Measurements from ENCODE around the gene RIN2.

The RIN2 gene

GRCh38 chr20:19756761-19757486 lies 1.1 kb upstream of the RIN2 start:
- no peak overlapping the region for H3K4me3 ChIP-seq (ENCODE audit: low read length, poor library complexity, severe bottlenecking)
- H3K9me3 ChIP-seq (ENCODE audit: insufficient read depth, low read depth, low read length): no peaks in the 10 kb centered on the region
- H3K9me2 ChIP-seq (replicated peaks; ENCODE audit: low read depth, low read length): no peaks in the 10 kb centered on the region
- H3K27me3 ChIP-seq (ENCODE audit: insufficient read depth, low read length, poor library complexity, severe bottlenecking): no peaks in the 10 kb centered on the region
- no peaks in the 10 kb centered on the region for H3F3A ChIP-seq (ENCODE audit: low read depth)
- H3K79me2 ChIP-seq (ENCODE audit: insufficient read depth, low read length): no peaks in the 10 kb centered on the region
- H3K9ac ChIP-seq (ENCODE audit: low read depth, low read length, poor library complexity, severe bottlenecking): no peak overlapping the region
- TF ChIP-seq CTCF (conservative IDR thresholded peaks at IDR 0.05; ENCODE audit: low read length) (no peak), EZH2phosphoT487 (IDR thresholded peaks at IDR 0.05; ENCODE audit: borderline replicate concordance) (no peak)
- no peaks in the 10 kb centered on the region for H3K4me1 ChIP-seq (ENCODE audit: insufficient read depth, low read length, poor library complexity, severe bottlenecking)
- H3K4me2 ChIP-seq (ENCODE audit: low read depth, low read length, poor library complexity, severe bottlenecking): no peak overlapping the region
- H2AFZ ChIP-seq (ENCODE audit: low read length): no peak overlapping the region
- no peaks in the 10 kb centered on the region for H3K36me3 ChIP-seq (ENCODE audit: insufficient read depth, low read length)
- no peaks in the 10 kb centered on the region for H4K20me1 ChIP-seq (ENCODE audit: insufficient read depth, low read length, poor library complexity, severe bottlenecking)

GRCh38 chr20:19757487-19758132 lies 448 bp upstream of the RIN2 start:
- Histone ChIP-seq H3K9me2 (replicated peaks; ENCODE audit: low read depth, low read length) (no peaks in the 10 kb centered on the region), H3F3A (ENCODE audit: low read depth) (no peaks in the 10 kb centered on the region), H3K27me3 (ENCODE audit: insufficient read depth, low read length, poor library complexity, severe bottlenecking) (no peaks in the 10 kb centered on the region), H3K36me3 (ENCODE audit: insufficient read depth, low read length) (no peaks in the 10 kb centered on the region), H3K4me3 (ENCODE audit: low read length, poor library complexity, severe bottlenecking) (no peak overlapping the region), H3K4me2 (ENCODE audit: low read depth, low read length, poor library complexity, severe bottlenecking) (no peak overlapping the region), H3K9me3 (ENCODE audit: insufficient read depth, low read depth, low read length) (no peaks in the 10 kb centered on the region), H4K20me1 (ENCODE audit: insufficient read depth, low read length, poor library complexity, severe bottlenecking) (no peaks in the 10 kb centered on the region), H3K9ac (ENCODE audit: low read depth, low read length, poor library complexity, severe bottlenecking) (no peak overlapping the region), H3K4me1 (ENCODE audit: insufficient read depth, low read length, poor library complexity, severe bottlenecking) (no peaks in the 10 kb centered on the region), H2AFZ (ENCODE audit: low read length) (no peak overlapping the region), H3K79me2 (ENCODE audit: insufficient read depth, low read length) (no peaks in the 10 kb centered on the region)
- no peak for TF ChIP-seq EZH2phosphoT487 (IDR thresholded peaks at IDR 0.05; ENCODE audit: borderline replicate concordance)

- Histone ChIP-seq H3F3A (ENCODE audit: low read depth) (no peaks in the 10 kb centered on the region), H3K4me2 (ENCODE audit: low read depth, low read length, poor library complexity, severe bottlenecking) (no peak overlapping the region), H3K9ac (ENCODE audit: low read depth, low read length, poor library complexity, severe bottlenecking) (no peak overlapping the region), H3K4me3 (ENCODE audit: low read length, poor library complexity, severe bottlenecking) (no peak overlapping the region), H2AFZ (ENCODE audit: low read length) (no peak overlapping the region), H3K9me2 (replicated peaks; ENCODE audit: low read depth, low read length) (no peaks in the 10 kb centered on the region), H3K27me3 (ENCODE audit: insufficient read depth, low read length, poor library complexity, severe bottlenecking) (no peaks in the 10 kb centered on the region), H3K79me2 (ENCODE audit: insufficient read depth, low read length) (no peaks in the 10 kb centered on the region), H3K9me3 (ENCODE audit: insufficient read depth, low read depth, low read length) (no peaks in the 10 kb centered on the region), H3K4me1 (ENCODE audit: insufficient read depth, low read length, poor library complexity, severe bottlenecking) (no peaks in the 10 kb centered on the region), H4K20me1 (ENCODE audit: insufficient read depth, low read length, poor library complexity, severe bottlenecking) (no peaks in the 10 kb centered on the region), H3K36me3 (ENCODE audit: insufficient read depth, low read length) (no peaks in the 10 kb centered on the region)
- TF ChIP-seq EZH2phosphoT487 (IDR thresholded peaks at IDR 0.05; ENCODE audit: borderline replicate concordance) (no peak), CTCF (conservative IDR thresholded peaks at IDR 0.05; ENCODE audit: low read length) (no peak)
Measured at GRCh38 chr20:19758501-19759331, 658 bp downstream of the RIN2 start.
